Cortex of kidney (tissue), 1 donor: ENCODE results near the gene FDPS.
"Not testable (repeated sequence)": the region's sequence is repeated elsewhere in the genome, so short reads cannot be mapped to it uniquely, and the experiment has no call there.

Source experiments
- DNase-seq: peaks from one replicate; lab custom pipeline; 2025; lab: John Stamatoyannopoulos, UW

Gene FDPS

GRCh38 chr1:155320252-155320651, 11.6 kb downstream of the FDPS start:
- no peak for DNase-seq

DNA sequence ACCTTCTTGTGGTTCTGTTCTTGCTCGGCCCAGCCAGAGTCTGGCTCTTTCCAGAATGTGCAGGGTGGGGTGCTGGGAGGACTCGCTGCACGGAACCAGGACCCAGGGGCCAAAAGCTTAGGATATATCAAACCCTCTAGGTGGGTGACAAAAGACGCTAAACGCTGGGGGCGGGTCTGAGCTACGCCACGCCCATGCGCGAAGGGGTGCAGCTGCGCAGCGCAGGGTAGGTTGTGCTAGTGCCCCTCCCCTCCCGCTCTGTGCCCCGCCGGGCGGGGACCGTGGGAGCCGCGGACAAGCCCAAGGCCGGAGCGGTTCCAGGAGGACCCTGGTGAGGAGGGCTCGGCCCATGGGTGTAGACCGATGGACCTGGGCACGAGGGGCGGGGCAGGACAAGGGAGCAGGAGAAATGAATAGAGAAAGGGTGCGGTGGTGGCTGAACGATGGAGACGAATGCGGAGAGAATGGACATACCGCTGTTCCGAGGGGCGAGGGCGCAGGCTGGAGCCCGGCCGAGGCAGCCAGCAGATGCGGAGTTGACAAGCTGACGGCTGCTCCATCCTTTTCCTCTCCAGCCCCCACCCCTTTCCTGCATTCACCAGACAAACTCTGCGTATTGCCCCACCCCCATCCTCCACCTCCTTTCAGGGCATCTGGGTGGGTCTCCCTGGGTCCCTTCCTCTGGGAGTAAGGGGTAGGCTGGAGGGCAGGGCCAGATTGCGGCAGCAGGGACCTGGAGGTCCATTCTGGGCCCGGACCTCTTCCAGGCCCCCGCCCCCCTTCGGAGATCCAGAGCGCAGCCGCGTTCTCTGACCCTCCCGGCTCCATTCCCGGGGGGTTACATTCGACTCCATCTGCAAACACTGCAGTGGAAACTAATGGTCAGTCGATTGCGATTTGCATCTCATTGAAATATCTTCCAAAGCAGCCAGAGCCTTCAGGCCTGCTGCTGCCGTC, 12.3 kb downstream of the FDPS start, which contains the start of gene RUSC1:
Gene RUSC1 (plus strand): TSS at position 234 of the 957 bp plus-strand sequence. CDS start 880 bp downstream, outside the sequence.
- no peak for DNase-seq

GRCh38 chr1:155321639-155322503, 13.2 kb downstream of the FDPS start:
- DNase-seq = no peak

- no peak for DNase-seq
Measured at GRCh38 chr1:155322571-155322952, 13.9 kb downstream of the FDPS start.

- peak; percentile 61 for DNase-seq
Measured at GRCh38 chr1:155322953-155323728, 14.5 kb downstream of the FDPS start.

DNA sequence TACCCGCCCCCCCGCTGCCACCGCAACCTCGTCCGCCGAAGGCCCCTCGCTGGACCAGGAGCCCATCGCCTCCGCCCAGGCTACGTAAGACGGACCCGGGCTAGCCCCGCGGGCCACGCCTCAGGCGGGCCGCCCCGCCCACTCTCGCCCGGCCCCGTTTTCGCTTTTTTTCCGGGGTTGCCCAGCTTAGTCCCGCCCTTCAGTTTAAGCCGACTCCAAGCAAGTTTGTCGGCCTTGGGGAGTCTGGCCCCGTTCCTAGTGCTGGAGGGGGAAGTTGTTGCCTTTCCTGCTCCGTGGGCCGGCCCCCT, 15.0 kb downstream of the FDPS start:
- no peak for DNase-seq

- DNase-seq = no peak
Measured at GRCh38 chr1:155324037-155324716, 15.5 kb downstream of the FDPS start.

- no peak for DNase-seq
Measured at GRCh38 chr1:155324717-155325602, 16.3 kb downstream of the FDPS start.

DNA sequence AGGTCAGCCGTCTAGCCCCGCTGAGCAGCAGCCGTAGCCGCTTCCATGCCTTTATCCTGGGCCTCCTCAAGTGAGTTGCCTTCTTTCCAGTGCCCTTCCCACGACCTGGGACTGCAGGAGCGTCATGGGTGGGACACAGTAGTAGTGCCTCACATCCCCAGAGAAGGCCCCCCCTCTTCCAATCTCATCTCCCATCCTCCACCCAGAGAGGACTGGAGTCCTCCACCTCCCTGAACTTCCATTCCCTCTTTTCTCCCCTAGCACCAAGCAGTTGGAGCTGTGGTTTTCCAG, 16.9 kb downstream of the FDPS start:
- no peak for DNase-seq

GRCh38 chr1:155326020-155326526, 17.4 kb downstream of the FDPS start:
- no peak for DNase-seq

DNA sequence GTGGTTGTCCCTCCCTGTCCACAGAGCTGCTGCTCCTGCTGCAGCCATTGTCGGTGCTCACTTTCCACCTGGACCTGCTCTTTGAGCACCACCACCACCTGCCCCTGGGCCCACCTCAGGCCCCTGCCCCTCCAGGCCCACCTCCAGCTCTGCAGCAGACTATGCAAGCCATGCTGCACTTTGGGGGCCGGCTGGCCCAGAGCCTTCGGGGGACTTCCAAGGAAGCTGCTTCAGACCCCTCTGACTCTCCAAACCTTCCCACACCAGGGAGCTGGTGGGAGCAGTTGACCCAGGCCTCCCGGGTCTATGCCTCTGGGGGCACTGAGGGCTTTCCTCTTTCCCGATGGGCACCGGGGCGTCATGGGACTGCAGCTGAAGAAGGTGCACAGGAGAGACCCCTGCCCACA, 18.0 kb downstream of the FDPS start:
- no peak for DNase-seq

GRCh38 chr1:155327981-155328380, 19.3 kb downstream of the FDPS start:
- no peak for DNase-seq

GRCh38 chr1:155328856-155329255, 20.2 kb downstream of the FDPS start:
- not testable (repeated sequence) for DNase-seq

- no peak for DNase-seq
Measured at GRCh38 chr1:155329980-155330598, 21.4 kb downstream of the FDPS start.

- no peak for DNase-seq
Measured at GRCh38 chr1:155334962-155335361, 26.3 kb downstream of the FDPS start.

DNA sequence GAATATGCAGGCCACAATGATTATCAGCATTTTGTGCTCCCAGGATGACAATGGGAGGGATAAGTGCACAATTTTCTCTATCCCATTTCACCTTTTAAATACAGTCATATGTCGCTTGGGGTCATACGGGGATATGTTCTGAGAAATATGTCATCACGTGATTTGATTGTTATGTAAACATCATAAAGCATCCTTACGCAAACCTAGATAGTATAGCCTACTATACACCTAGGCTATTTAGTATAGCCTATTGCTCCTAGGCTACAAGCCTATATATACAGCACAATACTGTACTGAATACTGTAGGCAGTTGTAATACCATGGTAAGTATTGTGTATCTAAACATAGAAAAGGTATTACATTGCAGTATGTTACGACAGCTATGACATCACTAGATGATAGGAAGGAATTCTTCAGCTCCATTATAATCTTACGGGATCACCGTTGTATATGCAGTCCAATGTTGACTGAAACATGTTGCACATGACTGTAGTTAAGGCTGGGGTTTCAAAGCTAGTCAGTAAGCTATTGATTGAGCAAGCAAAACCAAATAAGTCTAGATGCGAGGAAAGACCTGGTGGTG, 30.9 kb downstream of the FDPS start:
- no peak for DNase-seq

DNA sequence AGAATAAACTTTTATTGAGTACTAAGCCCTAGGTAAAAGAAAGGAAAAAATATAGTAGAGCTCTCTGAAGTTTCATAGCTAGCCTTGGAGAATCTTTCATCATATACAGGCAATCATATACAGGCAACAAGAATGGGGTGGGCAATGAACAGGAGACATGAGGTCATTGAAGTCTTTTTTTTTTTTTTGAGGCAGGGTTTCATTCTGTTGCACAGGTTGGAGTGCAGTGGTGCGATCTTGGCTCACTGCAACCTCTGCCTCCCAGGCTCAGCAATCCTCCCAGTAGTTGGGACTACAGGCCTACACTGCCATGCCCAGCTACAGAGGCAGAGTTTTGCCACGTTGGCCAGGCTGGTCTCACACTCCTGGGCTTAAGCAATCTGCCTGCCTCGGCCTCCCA, 34.2 kb downstream of the FDPS start:
- no peak for DNase-seq

GRCh38 chr1:155352631-155353030, 44.0 kb downstream of the FDPS start:
- DNase-seq = no peak

GRCh38 chr1:155360051-155360450, 51.4 kb downstream of the FDPS start:
- no peak for DNase-seq
